OCI-LY7 (cell line): ENCODE data around the gene ZBTB32. TPM values are rescaled to one million over a fixed set of nuclear protein-coding genes. Genes with fewer than 3 reads are reported as not detected.

ENCODE experiments used
- BruUV-seq: library from RNA; stranded (reverse); fragments of 400-500 nt; replicated peaks from 2 replicates; lab custom pipeline; 2021; lab: Mats Ljungman, UMichigan
- CTCF ChIA-PET: fragments of 300-600 bp; sonication (Branson Sonifier 250); formaldehyde crosslinking; loops from one replicate; lab custom pipeline; 2022; ENCODE audit warnings: antibody characterized with exemption; ENCODE audit not compliant: unreplicated experiment; lab: Charles Lee
- POLR2A ChIA-PET: fragments of 300-600 bp; sonication (Branson Sonifier 250); formaldehyde crosslinking; loops from one replicate; lab custom pipeline; 2022; ENCODE audit warnings: antibody characterized with exemption; lab: Charles Lee
- DNase-seq: peaks from one replicate; pipeline ENCODE4 v3.0.0-alpha.2; 2015; ENCODE audit warnings: low spot score
- H2AFZ ChIP-seq: fragments of 200-600 bp; sonication (generic), shearing (Covaris generic); 2 replicates; pipeline ENCODE4 v1.6.1; 2014; ENCODE audit warnings: mild to moderate bottlenecking, antibody characterized with exemption, low read length, moderate library complexity
- H3K27ac ChIP-seq: fragments of 200-600 bp; sonication (generic); 2 replicates; pipeline ENCODE4 v1.5.1; 2014; ENCODE audit warnings: mixed run types, low read depth, mild to moderate bottlenecking, moderate library complexity, low read length, inconsistent platforms; ENCODE audit not compliant: poor library complexity, severe bottlenecking
- H3K36me3 ChIP-seq: fragments of 200-600 bp; sonication (generic); 2 replicates; pipeline ENCODE4 v1.6.1; 2014; ENCODE audit warnings: mild to moderate bottlenecking, antibody characterized with exemption, low read length, moderate library complexity, mixed read lengths; ENCODE audit not compliant: insufficient read depth
- H3K4me1 ChIP-seq: fragments of 200-600 bp; sonication (generic); 2 replicates; pipeline ENCODE4 v1.5.1; 2014; ENCODE audit warnings: mild to moderate bottlenecking, low read length; ENCODE audit not compliant: insufficient read depth, poor library complexity, severe bottlenecking
- H3K4me2 ChIP-seq: fragments of 200-600 bp; sonication (generic); 2 replicates; pipeline ENCODE4 v1.6.1; 2014; ENCODE audit warnings: mild to moderate bottlenecking, low read length
- H3K4me3 ChIP-seq: fragments of 200-600 bp; sonication (generic); 2 replicates; pipeline ENCODE4 v1.5.1; 2014; ENCODE audit warnings: mild to moderate bottlenecking, low read depth, low read length; ENCODE audit not compliant: poor library complexity, severe bottlenecking
- H3K79me2 ChIP-seq: fragments of 200-600 bp; sonication (generic); 2 replicates; pipeline ENCODE4 v1.6.1; 2016; ENCODE audit warnings: low read depth, mild to moderate bottlenecking, low read length, moderate library complexity, mixed read lengths; ENCODE audit not compliant: insufficient read depth
- H3K9me2 ChIP-seq: fragments of 200-600 bp; sonication (generic); 2 replicates; pipeline ENCODE4 v1.6.1; 2016; ENCODE audit warnings: mild to moderate bottlenecking, low read length, mixed read lengths; ENCODE audit not compliant: insufficient read depth
- H3K9me3 ChIP-seq: fragments of 200-600 bp; sonication (generic); 2 replicates; pipeline ENCODE4 v1.6.1; 2014; ENCODE audit warnings: mild to moderate bottlenecking, mixed run types, low read length, mixed read lengths
- H4K20me1 ChIP-seq: fragments of 200-600 bp; sonication (generic); 2 replicates; pipeline ENCODE4 v1.6.1; 2014; ENCODE audit warnings: mild to moderate bottlenecking, antibody characterized with exemption, low read length, moderate library complexity, mixed read lengths; ENCODE audit not compliant: insufficient read depth
- CTCF ChIP-seq: fragments of 200-600 bp; sonication (generic); conservative IDR thresholded peaks from 2 replicates; pipeline ENCODE4 v1.5.1; 2014; ENCODE audit warnings: mild to moderate bottlenecking, antibody characterized with exemption, low read length, moderate library complexity, mixed read lengths
- EZH2phosphoT487 ChIP-seq: fragments of 200-600 bp; sonication (generic); IDR thresholded peaks from 2 replicates; pipeline ENCODE4 v1.6.1; 2018; ENCODE audit warnings: low read depth, borderline replicate concordance, mild to moderate bottlenecking, mixed run types, antibody characterized with exemption, low read length, moderate library complexity, mixed read lengths
- intact Hi-C: fragments of 100-400 bp; cut with micrococcal nuclease; formaldehyde crosslinking; loops from one replicate; pipeline ENCODE4 v1.10.0; 2022; ENCODE audit not compliant: unreplicated experiment
- total RNA-seq, 2 experiments: library from RNA; depleted of rRNA in 1 of 2; stranded (reverse); fragments of >200 nt in 1 of 2; shearing (Covaris generic) in 1 of 2; gene quantifications; 2 replicates each; pipeline ENCODE4 v1.2.3, GENCODE V29; 2014 to 2022

ZBTB32 gene
- total RNA-seq, 2 experiments from 2014 or later: not detected

- ChIA-PET POLR2A (interaction anchor here (0.6 kb wide), 1 partner anchor 590 kb away, joined by 3 read pairs; no protein-coding TSS in a partner anchor), CTCF (interaction anchor here (1.2 kb wide), 1 partner anchor 20 kb away, joined by 7 read pairs; no protein-coding TSS in a partner anchor)
- TF ChIP-seq EZH2phosphoT487 (no peak), CTCF (peak; percentile 99)
- DNase-seq: peak; percentile 92
- no peaks in the 10 kb centered on the region for H4K20me1 ChIP-seq
- no TSS peak for BruUV-seq
- H3K4me3 ChIP-seq: no peak overlapping the region
- H3K36me3 ChIP-seq: no peaks in the 10 kb centered on the region
- no peak overlapping the region for H2AFZ ChIP-seq
- no peaks in the 10 kb centered on the region for H3K9me2 ChIP-seq
- intact Hi-C loops: loop anchor here (1.0 to 5.0 kb wide), 5 partner anchors 23 to 237 kb away; partner anchors contain the start of gene TMEM147
- no peak overlapping the region for H3K27ac ChIP-seq
- H3K4me2 ChIP-seq: no peak overlapping the region
- no peaks in the 10 kb centered on the region for H3K9me3 ChIP-seq
- no peaks in the 10 kb centered on the region for H3K4me1 ChIP-seq
- no peaks in the 10 kb centered on the region for H3K79me2 ChIP-seq
Observed at GRCh38 chr19:35693835-35694599, 10.3 kb upstream of the ZBTB32 start.

GRCh38 chr19:35695895-35696422 is 8.4 kb upstream of the ZBTB32 start:
- TF ChIP-seq CTCF (no peak), EZH2phosphoT487 (no peak)
- no peak overlapping the region for H2AFZ ChIP-seq
- ChIA-PET CTCF (no interaction called here), POLR2A (no interaction called here)
- no peaks in the 10 kb centered on the region for H3K9me2 ChIP-seq
- no peak overlapping the region for H3K4me2 ChIP-seq
- no peaks in the 10 kb centered on the region for H3K79me2 ChIP-seq
- H4K20me1 ChIP-seq: no peaks in the 10 kb centered on the region
- no peaks in the 10 kb centered on the region for H3K4me1 ChIP-seq
- H3K4me3 ChIP-seq: no peak overlapping the region
- H3K9me3 ChIP-seq: no peaks in the 10 kb centered on the region
- DNase-seq: no peak
- no peak overlapping the region for H3K27ac ChIP-seq
- BruUV-seq: no TSS peak
- H3K36me3 ChIP-seq: no peaks in the 10 kb centered on the region
- intact Hi-C loops: no loop called here

- no peak overlapping the region for H3K4me3 ChIP-seq
- no peaks in the 10 kb centered on the region for H3K9me3 ChIP-seq
- no TSS peak for BruUV-seq
- CTCF ChIA-PET: no interaction called here
- peaks cover 4% of the 10 kb centered on the region for H3K4me1 ChIP-seq
- H3K4me2 ChIP-seq: no peak overlapping the region
- H3K9me2 ChIP-seq: no peaks in the 10 kb centered on the region
- intact Hi-C loops: no loop called here
- no peak for DNase-seq
- no peaks in the 10 kb centered on the region for H3K36me3 ChIP-seq
- TF ChIP-seq EZH2phosphoT487: no peak
- TF ChIP-seq CTCF: no peak
- no peak overlapping the region for H3K27ac ChIP-seq
- no peaks in the 10 kb centered on the region for H4K20me1 ChIP-seq
- no peaks in the 10 kb centered on the region for H3K79me2 ChIP-seq
- H2AFZ ChIP-seq: no peak overlapping the region
- POLR2A ChIA-PET: interaction anchor here (1.1 to 1.3 kb wide), 2 partner anchors 16 to 18 kb away, joined by 3 to 7 read pairs; no protein-coding TSS in a partner anchor
Observed at GRCh38 chr19:35696835-35697234, 7.5 kb upstream of the ZBTB32 start.
